Liver (tissue), 9 donors: ENCODE results near the gene FOXO1. TPM values are rescaled to one million over a fixed set of nuclear protein-coding genes. Genes with fewer than 3 reads are reported as not detected.

Experiments
- DNase-seq: peaks from one replicate; pipeline ENCODE4 v3.0.0-alpha.2; 2017; ENCODE audit warnings: low spot score
- H3K27ac ChIP-seq, 2 donors: one replicate each; pipeline ENCODE4 v1.7.0; 2013; ENCODE audit warnings: inconsistent platforms in 2 of 2, low read length in 2 of 2, control low read depth in 1 of 2, low read depth in 1 of 2, mild to moderate bottlenecking in 1 of 2
- H3K27me3 ChIP-seq, 4 donors: one replicate each; pipeline versions ENCODE4 v1.6.1 to v1.7.0; 2013; ENCODE audit warnings: low read length in 3 of 4, inconsistent platforms in 1 of 4, mild to moderate bottlenecking in 1 of 4, moderate library complexity in 1 of 4; ENCODE audit not compliant: control insufficient read depth in 4 of 4, insufficient read depth in 4 of 4
- H3K36me3 ChIP-seq, 4 donors: one replicate each; pipeline versions ENCODE4 v1.6.1 to v1.7.0; 2013; ENCODE audit warnings: low read length in 3 of 4, mild to moderate bottlenecking in 3 of 4, low read depth in 1 of 4, moderate library complexity in 1 of 4; ENCODE audit not compliant: control insufficient read depth in 4 of 4, insufficient read depth in 3 of 4
- H3K4me1 ChIP-seq, 4 donors: one replicate each; pipeline versions ENCODE4 v1.6.1 to v1.7.0; 2013; ENCODE audit warnings: low read length in 3 of 4, mild to moderate bottlenecking in 3 of 4, moderate library complexity in 1 of 4; ENCODE audit not compliant: control insufficient read depth in 4 of 4, insufficient read depth in 4 of 4
- H3K4me3 ChIP-seq, 3 donors: one replicate each; pipeline versions ENCODE4 v1.6.1 to v1.7.0; 2013; ENCODE audit warnings: low read length in 3 of 3, control low read depth in 1 of 3, low read depth in 1 of 3, mild to moderate bottlenecking in 1 of 3
- H3K9ac ChIP-seq, 2 donors: one replicate each; pipeline ENCODE4 v1.7.0; 2013; ENCODE audit warnings: low read length in 2 of 2, mild to moderate bottlenecking in 2 of 2, moderate library complexity in 2 of 2, control low read depth in 1 of 2, low read depth in 1 of 2
- H3K9me3 ChIP-seq, 4 donors: one replicate each; pipeline versions ENCODE4 v1.6.1 to v1.7.0; 2013; ENCODE audit warnings: low read length in 3 of 4; ENCODE audit not compliant: control insufficient read depth in 4 of 4
- ATF3 ChIP-seq: IDR thresholded peaks from 2 replicates; pipeline ENCODE4 v1.6.1; 2016; ENCODE audit warnings: antibody characterized with exemption
- CTCF ChIP-seq: fragments of 150-350 bp; IDR thresholded peaks from 2 replicates; pipeline ENCODE4 v1.5.1; 2017; ENCODE audit warnings: improper control_type of control experiment, low read depth, low read length; ENCODE audit not compliant: missing input control
- EGR1 ChIP-seq, 2 donors: IDR thresholded peaks; 2 replicates each; pipeline ENCODE4 v1.6.1; 2016 to 2018; ENCODE audit warnings: antibody characterized with exemption in 2 of 2, low read depth in 2 of 2
- FOXA1 ChIP-seq: IDR thresholded peaks from 2 replicates; pipeline ENCODE4 v1.6.1; 2016; ENCODE audit warnings: antibody characterized with exemption
- FOXA2 ChIP-seq: IDR thresholded peaks from 2 replicates; pipeline ENCODE4 v1.6.1; 2016; ENCODE audit warnings: antibody characterized with exemption
- GABPA ChIP-seq, 2 donors: IDR thresholded peaks in 1 of 2; conservative IDR thresholded peaks in 1 of 2; 2 replicates each; pipeline ENCODE4 v1.6.1; 2016; ENCODE audit warnings: antibody characterized with exemption in 2 of 2, mild to moderate bottlenecking in 1 of 2, moderate library complexity in 1 of 2
- HNF4A ChIP-seq, 2 donors: conservative IDR thresholded peaks; 2 replicates each; pipeline ENCODE4 v1.6.1; 2016; ENCODE audit warnings: antibody characterized with exemption in 2 of 2, mild to moderate bottlenecking in 2 of 2
- HNF4G ChIP-seq: IDR thresholded peaks from 2 replicates; pipeline ENCODE4 v1.6.1; 2016; ENCODE audit warnings: antibody characterized with exemption
- JUND ChIP-seq, 2 donors: IDR thresholded peaks; 2 replicates each; pipeline ENCODE4 v1.6.1; 2016; ENCODE audit warnings: antibody characterized with exemption in 2 of 2
- MAX ChIP-seq: IDR thresholded peaks from 2 replicates; pipeline ENCODE4 v1.6.1; 2016; ENCODE audit warnings: antibody characterized with exemption
- NR2F2 ChIP-seq: IDR thresholded peaks from 2 replicates; pipeline ENCODE4 v1.6.1; 2016; ENCODE audit warnings: antibody characterized with exemption
- RAD21 ChIP-seq, 2 donors: IDR thresholded peaks; 2 replicates each; pipeline ENCODE4 v1.6.1; 2016; ENCODE audit warnings: antibody characterized with exemption in 2 of 2, mild to moderate bottlenecking in 2 of 2
- REST ChIP-seq: IDR thresholded peaks from 2 replicates; pipeline ENCODE4 v1.6.1; 2016; ENCODE audit warnings: antibody characterized with exemption, mild to moderate bottlenecking
- RXRA ChIP-seq, 2 donors: IDR thresholded peaks; 2 replicates each; pipeline ENCODE4 v1.6.1; 2017 to 2018; ENCODE audit warnings: antibody characterized with exemption in 2 of 2, mild to moderate bottlenecking in 1 of 2
- SP1 ChIP-seq: IDR thresholded peaks from 2 replicates; pipeline ENCODE4 v1.6.1; 2018; ENCODE audit warnings: antibody characterized with exemption, mild to moderate bottlenecking
- TAF1 ChIP-seq: conservative IDR thresholded peaks from 2 replicates; pipeline ENCODE4 v1.6.1; 2016; ENCODE audit warnings: antibody characterized with exemption, mild to moderate bottlenecking
- YY1 ChIP-seq: IDR thresholded peaks from 2 replicates; pipeline ENCODE4 v1.6.1; 2016; ENCODE audit warnings: antibody characterized with exemption, mild to moderate bottlenecking
- ZBTB33 ChIP-seq: IDR thresholded peaks from 2 replicates; pipeline ENCODE4 v1.6.1; 2016; ENCODE audit warnings: antibody characterized with exemption
- WGBS: extraction: QIAGEN DNeasy Blood & Tissue Kit; methylation state at CpG from one replicate; pipeline ENCODE4 v1.1.7; 2013; 5-methylcytosine and 5-hydroxymethylcytosine counted together
- polyA plus RNA-seq, 2 donors: library from polyadenylated mRNA; stranded (reverse) in 1 of 2; unstranded in 1 of 2; fragments of 200-250 nt in 1 of 2; fragments of >200 nt in 1 of 2; fragmentation: Nextera tagmentation in 1 of 2; extraction: Ambion mirVana in 1 of 2; gene quantifications; one replicate each; pipeline versions ENCODE4 v1.2.1 to v1.2.3, GENCODE V29; 2013 to 2015
- total RNA-seq, 2 donors: library from RNA; depleted of rRNA; stranded (reverse); fragments of >200 nt; gene quantifications; one replicate each; pipeline ENCODE4 v1.2.3, GENCODE V29; 2014
- donor health status: healthy.
- donor health status: healthy.
- donor health status: healthy.
- donor health status: healthy.
- donor health status: healthy.

The FOXO1 gene
- total and polyA plus RNA-seq, 4 donors = 5.4 to 23.6 (median 8.6) TPM

GRCh38 chr13:40514802-40515201, 151.6 kb downstream of the FOXO1 start:
- Histone ChIP-seq H3K9ac (no peak overlapping the region), H3K4me1 (peaks cover 0 to 11% (median 2%) of the 10 kb centered on the region in 4 donors), H3K27ac (no peak overlapping the region), H3K36me3 (no peaks in the 10 kb centered on the region), H3K4me3 (no peak overlapping the region), H3K27me3 (no peaks in the 10 kb centered on the region), H3K9me3 (no peaks in the 10 kb centered on the region)
- no peak for DNase-seq
- WGBS = 96% methylated on average over 2 of the region's 2 CpGs
- TF ChIP-seq FOXA1 (no peak), TAF1 (no peak), RAD21 (IDR thresholded peaks at IDR 0.05) (no peak), FOXA2 (no peak), RXRA (IDR thresholded peaks at IDR 0.05) (no peak), JUND (IDR thresholded peaks at IDR 0.05) (no peak), HNF4A (conservative IDR thresholded peaks at IDR 0.05) (no peak), GABPA (IDR thresholded peaks at IDR 0.05 in 1 of 2, conservative IDR thresholded peaks at IDR 0.05 in 1 of 2) (no peak)

- H3K9me3 ChIP-seq = no peaks in the 10 kb centered on the region
- DNase-seq = no peak
- 91% methylated on average over 2 of the region's 2 CpGs for WGBS
- H3K9ac ChIP-seq = no peak overlapping the region
- H3K4me1 ChIP-seq = no peaks in the 10 kb centered on the region
- H3K36me3 ChIP-seq = no peaks in the 10 kb centered on the region
- H3K27ac ChIP-seq = no peak overlapping the region
- no peaks in the 10 kb centered on the region for H3K27me3 ChIP-seq
- no peak overlapping the region for H3K4me3 ChIP-seq
- TF ChIP-seq HNF4G = no peak
- TF ChIP-seq RXRA (IDR thresholded peaks at IDR 0.05) = no peak
- no peak for TF ChIP-seq EGR1 (IDR thresholded peaks at IDR 0.05; ENCODE audit: low read depth in 2 of 2)
- no peak for TF ChIP-seq CTCF
- TF ChIP-seq YY1 = no peak
- TF ChIP-seq GABPA (IDR thresholded peaks at IDR 0.05 in 1 of 2, conservative IDR thresholded peaks at IDR 0.05 in 1 of 2) = no peak
- TF ChIP-seq ATF3 = no peak
- no peak for TF ChIP-seq MAX
- no peak for TF ChIP-seq HNF4A (conservative IDR thresholded peaks at IDR 0.05)
- no peak for TF ChIP-seq FOXA1
- no peak for TF ChIP-seq FOXA2
- no peak for TF ChIP-seq ZBTB33
- TF ChIP-seq NR2F2 = no peak
- no peak for TF ChIP-seq RAD21 (IDR thresholded peaks at IDR 0.05)
- no peak for TF ChIP-seq SP1
- TF ChIP-seq REST = no peak
- no peak for TF ChIP-seq JUND (IDR thresholded peaks at IDR 0.05)
- no peak for TF ChIP-seq TAF1
Observed at GRCh38 chr13:40509876-40510275, 156.6 kb downstream of the FOXO1 start.
